Measurements from ENCODE around the gene TOM1L2.
"Not testable (repeated sequence)": the region's sequence is repeated elsewhere in the genome, so short reads cannot be mapped to it uniquely, and the experiment has no call there.

TOM1L2 gene

DNA sequence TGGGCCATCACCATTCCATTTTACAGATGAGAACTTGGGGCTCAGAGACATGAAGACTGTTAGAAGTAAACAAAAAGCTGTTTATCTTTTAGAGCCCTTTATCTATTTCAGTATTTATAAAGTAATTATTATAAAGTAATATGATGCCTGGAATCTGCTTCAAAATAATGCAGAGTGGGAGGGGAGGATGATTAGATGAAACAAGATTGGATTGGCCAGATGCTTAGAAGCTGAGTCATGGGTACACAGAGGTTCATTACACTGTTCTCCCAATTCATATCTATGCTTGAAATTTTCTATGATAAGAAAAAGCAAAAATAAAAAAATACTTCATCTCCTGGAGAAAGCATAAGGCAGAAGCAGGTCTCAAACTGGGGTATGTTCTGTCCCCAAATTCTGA is 29.4 kb downstream of the TOM1L2 start:
- DNase-seq: no peak

DNA sequence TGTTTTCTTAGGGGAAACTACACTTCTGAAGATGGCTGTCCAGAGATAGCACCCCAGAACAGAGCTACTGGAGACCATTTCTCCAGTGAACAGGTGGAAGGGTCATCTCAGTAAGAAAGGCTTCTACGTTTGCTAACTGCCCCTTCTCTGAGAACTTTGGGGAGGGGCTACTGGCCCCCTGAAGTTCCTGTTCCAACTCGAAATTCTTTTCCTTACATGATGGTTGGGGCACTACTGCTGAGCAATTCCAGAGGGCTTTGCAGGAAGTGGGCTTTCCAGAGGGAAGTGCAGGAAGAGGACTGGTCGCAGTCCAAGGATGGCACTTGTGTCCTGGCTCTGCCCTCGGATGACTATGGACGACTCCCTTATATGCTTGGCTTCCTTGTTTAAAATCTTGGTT is 31.2 kb downstream of the TOM1L2 start:
- DNase-seq: no peak

DNA sequence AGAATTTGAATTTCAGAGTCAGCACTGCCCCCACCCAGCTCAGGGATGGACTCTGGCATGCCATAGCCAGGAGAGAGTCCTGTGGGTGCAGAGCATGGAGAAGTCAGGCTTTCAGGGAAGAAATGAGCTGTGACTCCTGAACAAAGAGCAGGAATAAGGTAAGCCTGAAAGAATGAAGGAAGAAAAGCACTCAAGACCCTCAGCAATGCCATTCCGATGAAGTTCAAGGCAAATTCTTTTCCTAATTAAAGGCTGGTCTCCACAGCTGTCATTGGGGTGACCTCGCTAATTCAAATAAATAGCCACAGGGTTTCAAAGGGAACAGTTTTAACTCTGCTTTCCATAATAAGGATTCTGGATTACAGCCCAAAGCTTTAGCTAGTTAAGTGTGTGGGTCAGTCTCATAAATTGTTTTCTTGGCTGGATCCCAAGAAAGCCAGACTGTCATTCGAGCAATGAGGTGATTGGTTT is 31.7 kb downstream of the TOM1L2 start:
- no peak for DNase-seq

DNA sequence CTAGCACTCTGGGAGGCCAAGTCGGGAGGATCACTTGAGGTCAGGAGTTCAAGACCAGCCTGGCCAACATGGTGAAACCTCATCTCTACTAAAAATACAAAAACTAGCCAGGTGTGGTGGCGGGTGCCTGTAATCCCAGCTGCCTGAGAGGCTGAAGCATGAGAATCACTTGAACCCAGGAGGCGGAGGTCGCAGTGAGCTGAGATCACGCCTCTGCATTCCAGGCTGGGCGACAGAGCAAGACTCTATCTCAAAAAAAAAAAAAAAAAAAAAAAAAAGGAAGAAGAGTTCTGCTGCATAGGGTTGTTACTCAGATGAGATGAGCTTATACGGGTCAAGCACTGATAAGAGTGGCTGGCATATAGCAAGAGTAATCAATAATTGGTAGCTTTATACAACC is 32.3 kb downstream of the TOM1L2 start:
- DNase-seq: not testable (repeated sequence)

DNA sequence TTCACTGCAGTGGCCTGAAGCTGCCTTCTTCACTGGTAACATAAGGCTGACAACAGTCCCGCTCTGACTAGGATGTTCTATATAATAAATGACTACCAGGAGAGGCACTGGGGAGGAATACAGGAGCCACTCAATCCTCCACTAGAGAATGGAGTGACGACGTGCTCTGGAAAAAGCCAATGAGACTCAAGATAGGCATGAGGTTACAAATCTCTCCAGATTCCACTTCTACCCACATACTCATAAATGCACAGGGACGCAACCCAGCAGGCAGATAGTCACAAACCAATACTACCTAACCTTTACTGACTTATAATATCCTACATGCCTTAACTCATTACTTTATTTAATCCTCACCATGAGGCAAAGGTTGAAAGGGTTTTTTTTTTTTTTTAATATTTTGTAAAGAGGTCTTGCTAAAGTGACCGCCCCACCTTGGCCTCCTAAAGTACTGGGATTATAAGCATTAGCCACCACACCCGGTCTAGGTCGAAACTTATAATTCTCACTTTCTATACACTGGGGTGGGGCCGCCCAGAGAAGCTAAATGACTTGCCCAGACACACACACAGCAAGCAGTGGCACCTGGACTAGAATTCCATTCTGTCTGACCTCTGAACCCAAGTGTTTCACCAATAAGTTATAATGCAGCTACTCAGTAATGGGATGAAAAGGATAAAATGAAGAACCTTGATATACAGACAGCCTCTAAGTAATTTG is 33.7 kb downstream of the TOM1L2 start:
- DNase-seq: no peak

DNA sequence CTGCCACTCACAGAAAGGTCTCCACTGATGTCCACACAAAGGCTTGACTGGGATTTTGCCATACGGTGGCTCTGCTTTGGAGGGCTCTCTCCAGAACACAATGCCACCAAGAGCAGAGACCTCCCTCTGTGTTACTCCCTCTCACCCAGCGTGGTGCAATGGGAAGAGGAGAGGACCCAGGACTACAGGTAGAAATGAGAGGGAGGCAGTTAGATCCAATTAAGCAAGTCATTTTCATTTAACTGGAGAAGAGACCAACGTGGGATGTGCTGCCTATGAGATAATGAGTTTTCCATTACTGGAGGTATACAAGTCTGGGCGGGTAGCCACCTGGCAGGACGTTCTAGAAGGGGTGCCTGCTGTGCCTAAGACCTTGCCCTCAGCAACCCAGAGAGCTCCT is 34.2 kb downstream of the TOM1L2 start:
- no peak for DNase-seq

DNA sequence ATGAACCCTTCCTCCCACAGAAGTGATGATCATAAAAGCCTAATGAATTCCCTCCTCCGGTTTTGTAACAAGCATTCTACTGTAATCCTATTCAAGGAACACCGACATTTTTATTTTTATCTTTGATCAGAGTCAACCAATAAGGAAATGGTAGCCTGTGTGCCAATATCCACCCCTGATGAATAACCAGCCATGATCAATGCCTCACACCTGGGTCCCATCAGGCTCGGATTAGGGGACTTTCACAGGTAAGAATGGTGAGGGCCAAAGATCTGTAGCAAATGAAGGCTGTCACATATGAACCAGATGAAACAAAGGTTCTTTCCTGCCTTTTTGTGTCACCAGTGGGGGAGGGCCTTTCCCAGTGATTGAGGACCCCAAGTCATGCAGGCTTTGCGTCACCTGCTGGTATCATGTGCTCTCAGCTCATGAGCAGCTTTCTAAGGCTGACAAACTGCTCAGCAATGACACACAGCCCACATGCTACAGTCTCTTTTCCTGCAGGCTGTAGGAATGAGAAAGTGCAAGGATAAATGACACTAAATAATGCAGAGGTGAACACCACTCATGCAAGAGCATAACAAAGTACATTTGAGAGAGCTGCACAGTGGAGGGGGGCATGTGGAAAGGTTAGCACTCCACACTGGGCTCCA is 34.9 kb downstream of the TOM1L2 start:
- DNase-seq: no peak

DNA sequence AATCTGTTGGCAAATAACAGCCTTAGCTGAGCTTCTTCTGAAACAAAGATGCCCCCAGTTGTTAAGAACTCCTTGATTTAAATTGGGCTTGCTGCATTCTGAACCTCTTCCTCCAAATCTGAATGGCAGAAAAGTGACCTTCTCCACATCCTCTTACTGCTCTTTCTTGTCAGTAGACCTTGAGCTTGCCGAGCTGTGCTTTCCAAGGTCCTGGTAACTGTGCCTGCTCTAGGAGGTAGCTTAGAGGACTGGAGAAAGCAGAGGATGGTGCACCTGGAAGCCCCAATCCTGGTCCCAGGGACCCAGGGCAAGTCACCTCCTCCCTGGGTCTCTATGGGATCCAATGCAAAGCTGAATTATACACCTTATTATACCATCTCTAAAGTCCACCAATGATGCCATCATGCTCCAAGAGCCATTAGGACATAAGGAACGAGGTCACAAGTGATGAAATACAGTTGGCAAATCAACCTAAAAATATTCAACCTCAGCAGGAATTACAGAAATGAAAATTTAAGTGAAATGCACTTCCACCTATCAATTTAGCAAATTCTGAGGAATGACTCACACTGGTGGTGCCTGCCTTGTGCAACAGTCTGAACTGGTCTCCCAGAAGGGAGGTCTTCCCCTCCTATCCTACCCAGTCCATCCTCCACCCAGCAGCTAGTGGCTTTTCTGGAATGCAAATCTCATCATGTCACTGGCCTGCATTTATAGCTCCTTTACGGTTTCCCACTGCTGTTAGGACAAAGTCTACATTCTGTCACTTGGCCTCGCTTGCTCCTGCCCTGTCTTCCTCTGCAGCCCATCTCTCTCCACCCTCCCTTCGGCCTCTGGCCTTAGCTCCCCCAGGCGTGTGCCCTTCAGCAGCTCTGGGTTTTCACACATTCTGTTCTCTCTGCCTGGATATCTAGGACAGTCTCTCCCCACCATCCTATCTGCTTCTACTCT is 36.6 kb downstream of the TOM1L2 start:
- peak in 1 of 2 donors; percentile 52 for DNase-seq

DNA sequence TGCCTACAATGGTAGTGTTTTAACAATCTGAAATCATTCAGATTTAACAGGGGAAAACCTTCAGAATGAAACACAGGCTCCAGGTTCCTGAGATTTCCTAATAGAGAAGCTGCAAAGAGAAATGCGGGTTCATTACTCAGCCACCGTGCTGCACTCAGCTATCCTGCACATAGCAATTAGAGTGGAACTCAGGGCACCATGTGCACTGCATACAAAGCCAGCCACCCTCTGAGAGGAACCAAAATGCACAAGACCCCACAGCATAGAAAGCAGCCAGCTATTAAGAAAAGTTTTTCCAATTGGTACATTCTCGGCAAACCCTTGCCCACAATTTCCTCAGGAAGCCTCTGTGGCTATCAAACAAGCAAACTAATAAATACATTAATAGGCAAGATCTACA is 37.4 kb downstream of the TOM1L2 start:
- no peak for DNase-seq

DNA sequence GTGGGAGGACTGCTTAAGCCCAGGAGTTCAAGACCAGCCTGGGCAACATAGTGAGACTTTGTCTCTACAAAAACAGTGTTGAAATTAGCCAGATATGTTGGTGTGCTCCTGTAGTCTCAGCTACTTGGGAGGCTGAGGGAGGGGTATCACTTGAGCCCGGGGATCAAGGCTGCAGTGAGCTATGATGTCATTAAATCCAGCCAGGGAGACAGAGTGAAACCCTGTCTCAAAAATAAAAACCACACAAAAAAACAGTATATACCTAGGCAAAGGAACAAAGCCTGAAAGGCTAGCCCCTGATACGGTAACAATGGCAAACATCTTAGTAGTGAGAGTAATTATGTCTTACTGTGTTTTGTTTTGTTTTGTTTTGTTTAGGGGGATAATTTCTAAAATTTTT is 38.0 kb downstream of the TOM1L2 start:
- DNase-seq: no peak

DNA sequence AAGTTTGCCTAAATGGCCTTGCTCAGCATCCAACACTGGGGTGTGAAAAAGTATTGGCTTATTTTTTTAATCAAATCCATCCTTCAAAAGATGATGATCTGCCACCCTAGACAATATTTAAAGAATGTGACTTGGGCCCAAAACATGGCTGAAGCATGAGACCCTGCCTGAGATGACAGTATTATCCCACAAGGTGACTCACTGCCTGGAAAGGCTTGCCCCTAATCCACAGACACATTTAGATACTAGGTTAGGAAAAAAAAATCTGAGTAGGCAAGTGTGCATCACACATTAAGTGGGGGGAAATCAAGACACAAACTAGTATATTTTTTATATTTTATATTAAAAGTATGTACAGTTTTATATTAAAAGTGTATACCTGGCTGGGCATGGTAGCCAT is 38.4 kb downstream of the TOM1L2 start:
- no peak for DNase-seq

DNA sequence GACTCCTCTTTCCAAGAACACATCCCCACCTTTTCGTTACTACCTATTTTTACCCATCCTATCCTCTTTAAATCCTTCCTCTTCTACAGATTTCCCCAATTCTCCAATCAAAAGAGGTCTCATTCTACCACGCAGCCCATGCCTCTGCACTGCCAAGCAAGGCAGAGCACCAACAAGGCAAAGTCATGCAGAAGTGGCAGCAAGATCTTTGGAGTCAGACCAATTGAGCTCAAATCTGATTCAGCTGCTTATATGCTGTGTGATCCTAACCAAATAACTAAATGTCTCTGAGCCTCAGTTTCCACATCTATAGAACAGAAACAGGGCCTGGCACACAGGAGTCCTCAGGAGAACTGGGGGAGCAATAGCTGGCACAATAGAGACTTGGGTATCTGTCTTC is 41.0 kb downstream of the TOM1L2 start:
- no peak for DNase-seq

DNA sequence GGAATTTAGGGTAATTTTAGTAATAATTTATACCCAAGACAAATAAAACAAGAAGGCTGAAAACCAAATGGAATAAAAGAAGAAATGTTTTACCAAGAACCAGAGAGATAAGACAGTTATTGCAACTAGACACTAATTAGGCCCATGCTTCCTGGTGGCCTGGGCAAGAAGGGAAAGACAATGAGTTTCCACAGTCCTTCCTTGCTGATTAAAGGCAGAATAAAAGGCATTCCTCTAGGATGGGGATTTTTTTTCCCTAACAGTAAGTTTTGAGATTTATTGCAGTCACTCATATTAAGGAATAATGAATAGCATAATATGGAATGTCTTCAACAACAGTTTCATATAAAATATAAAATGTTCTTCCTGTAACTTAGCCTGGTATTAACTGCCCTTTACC is 41.5 kb downstream of the TOM1L2 start:
- no peak for DNase-seq

DNA sequence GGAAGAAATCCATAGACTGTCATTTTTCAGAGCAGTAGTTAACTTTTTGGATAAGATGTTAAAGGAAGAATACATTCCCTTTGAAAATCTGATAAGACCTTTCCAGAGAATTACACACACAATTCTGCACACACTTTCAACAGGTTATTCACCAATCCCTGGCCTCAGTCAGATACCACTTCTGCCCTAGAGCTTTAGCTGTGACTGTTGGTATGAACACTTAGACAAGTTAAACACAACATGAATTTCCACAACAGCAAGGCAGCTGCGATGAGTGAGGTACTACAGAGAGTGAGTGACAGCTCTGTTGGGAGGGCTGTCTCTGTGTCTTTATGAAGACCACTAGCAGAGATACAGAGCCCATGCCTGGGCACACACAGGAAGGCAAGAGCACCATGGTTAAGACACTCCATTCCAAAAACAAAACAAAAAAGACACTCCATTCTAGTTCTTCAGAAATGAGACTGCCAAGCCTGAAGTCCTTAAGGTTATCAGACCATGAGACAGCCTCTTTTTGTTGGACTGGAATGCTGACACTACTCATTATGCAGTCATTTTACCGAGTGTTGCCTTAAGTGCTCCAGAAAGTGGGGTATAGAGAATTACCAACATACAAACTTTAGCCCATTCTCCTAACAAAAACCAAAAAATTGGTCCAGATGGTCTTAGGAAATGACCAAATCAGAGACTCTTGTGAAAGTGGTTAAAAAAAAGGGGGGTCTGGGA is 42.4 kb downstream of the TOM1L2 start:
- no peak for DNase-seq

DNA sequence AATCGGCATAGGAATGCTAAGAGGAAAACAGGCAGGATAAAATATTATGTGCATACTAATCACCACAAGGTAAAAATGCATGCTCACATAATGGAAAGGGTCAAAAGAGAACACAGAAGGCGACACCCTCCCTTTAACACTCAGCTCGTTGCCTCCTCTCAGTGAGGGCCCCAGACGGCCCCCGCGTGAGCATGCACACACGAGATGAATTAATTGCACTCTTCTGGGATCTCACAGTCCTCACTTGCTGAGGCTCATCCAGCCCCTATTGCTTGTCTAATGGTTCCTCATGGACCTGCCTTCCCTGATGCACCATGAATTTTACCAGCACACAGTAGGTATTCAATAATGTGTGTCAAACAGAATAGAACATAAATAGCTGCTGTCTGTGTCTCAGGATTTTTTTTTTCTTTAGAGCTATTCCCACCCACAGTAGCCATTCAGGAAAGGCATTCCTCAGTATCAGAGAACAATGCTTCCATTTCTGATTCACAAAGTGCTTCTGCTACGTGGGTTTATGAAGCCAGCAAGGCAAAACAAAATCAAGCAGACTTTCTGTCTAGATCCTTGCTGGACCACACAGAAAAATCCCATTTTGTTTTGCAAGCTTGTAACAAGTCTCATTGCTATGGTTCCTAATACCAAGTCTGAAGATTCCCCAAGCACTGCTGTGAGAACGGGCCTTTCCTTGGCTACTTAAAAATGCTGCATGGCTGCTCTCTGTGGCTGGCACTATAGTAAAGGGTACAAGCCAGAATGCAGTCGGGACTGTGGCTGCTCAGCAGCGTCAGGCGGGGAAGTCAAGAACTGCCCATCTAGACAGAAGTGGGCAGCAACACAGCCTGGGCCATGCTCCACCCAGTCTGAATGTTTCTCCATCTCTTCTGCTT is 43.6 kb downstream of the TOM1L2 start:
- no peak for DNase-seq

DNA sequence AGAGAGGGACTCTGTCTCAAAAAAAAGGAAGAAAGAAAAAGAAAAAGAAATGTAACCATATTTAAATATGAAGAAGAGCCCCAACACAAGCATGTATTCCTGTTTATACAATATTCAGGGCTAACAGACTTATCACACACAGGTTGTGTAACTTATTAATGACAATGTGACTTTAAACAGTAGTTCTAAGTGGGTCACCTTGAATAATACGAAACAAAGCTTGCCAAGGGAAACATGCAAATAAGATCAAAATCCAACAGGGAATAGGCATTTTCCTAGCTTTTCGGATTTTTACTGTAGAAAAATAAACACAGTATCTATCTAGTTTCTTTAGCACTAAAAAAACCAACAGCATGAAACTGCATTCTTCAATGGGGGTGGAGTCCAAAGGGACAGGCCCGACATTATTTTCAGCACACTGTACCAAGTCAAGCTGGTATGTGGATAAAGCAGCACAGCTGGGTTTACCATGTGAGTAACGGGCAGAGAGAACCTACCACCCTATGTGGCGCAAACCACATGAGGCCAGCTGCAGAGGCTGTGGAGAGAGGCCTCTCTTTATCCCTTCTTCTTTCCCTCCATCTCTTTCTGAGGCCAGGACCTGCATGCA is 45.3 kb downstream of the TOM1L2 start:
- no peak for DNase-seq

DNA sequence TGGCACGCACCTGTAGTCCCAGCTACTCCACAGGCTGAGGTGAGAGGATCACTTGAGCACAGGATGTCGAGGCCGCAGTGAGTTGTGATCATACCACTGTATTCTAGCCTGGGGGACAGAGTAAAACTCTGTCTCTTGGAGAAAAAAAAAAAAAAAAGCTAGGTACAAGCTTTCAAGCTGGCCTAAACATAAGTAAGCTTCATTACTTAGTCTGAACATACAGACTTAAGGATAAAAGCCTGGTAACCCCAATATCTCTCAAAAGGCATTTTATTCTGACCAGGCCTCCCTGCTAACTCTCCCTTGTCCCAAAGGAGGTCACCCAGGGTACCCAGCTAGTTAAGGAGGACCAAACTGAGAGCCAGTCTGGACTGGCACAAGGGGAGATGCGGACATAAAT is 46.2 kb downstream of the TOM1L2 start:
- DNase-seq: no peak

DNA sequence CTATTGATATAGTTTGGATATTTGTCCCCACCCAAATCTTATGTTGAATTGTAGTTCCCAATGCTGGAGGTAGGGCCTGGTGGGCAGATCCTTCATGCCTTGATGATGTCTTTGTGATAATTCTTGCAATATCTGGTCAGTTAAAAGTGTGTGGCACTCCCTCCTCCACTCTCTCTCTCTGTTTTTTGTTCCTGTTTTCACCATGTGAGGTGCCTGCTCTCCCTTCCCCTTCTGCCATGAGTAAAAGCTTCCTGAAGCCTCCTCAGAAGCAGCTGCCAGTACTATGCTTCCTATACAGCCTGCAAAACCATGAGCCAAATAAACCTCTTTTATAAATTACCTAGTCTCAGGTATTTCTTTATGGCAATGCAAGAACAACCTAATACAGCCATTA is 47.3 kb downstream of the TOM1L2 start:
- no peak for DNase-seq

DNA sequence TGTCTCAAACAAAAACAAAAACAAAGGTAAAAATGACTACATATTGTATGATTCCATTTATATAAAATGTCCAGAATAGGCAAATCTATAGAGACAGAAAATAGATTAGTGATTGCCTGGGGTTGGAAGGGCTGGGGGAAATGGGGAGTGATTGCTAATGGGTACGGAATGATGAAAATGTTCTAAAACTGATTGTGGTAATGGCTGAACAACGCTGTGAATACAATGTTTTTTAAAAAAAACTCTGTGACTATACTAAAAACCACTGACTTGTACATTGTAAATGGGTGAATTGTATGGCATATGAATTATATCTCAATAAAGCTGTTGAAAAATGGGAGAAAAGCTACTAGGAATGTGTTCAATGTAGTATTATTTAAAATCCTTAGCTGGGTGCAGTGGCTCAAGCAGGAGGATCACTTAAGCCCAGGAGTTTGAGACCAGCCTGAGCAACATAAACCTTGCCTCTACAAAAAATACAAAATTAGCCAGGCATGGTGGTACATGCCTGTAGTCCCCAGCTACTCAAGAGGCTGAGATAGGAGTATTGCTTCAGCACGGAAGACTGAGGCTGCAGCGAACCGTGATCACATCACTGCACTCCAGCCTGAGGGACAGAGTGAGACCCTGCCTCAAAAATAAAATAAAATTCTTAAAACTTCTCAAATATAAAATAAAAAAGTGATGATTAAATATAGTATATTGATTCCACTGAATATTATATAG is 47.9 kb downstream of the TOM1L2 start:
- no peak for DNase-seq

DNA sequence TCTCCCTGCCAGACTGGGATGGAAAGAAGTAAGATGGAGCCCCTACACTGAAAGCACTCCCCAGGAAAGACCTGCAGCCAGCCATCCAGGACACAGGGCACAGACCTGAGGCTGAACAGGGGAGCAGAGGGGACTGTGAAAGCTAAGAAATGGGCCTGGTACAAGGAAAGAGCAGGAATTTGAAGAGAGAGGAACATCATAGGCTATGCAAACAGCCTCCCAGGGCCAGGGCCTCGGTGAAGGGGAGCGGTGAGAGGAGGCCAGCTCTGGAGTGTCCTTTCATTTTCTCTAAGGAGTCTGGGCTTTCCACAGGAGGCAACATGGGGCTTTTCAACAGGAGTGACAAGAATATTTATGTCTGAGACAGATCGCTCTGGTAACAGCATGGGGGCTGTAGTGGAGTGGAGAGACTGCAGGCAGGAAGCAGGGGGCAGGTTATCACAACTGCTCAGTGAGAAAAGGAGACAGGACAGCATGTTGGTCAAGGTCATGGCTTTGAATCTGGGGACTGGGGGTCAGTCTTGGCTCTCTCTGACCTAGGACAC is 50.1 kb downstream of the TOM1L2 start:
- no peak for DNase-seq

All from CD4-positive, alpha-beta T cell treated with Interleukin-4 for 1 hour (primary cell).